ENCODE results near the gene SNTB2. TPM values are rescaled to one million over a fixed set of nuclear protein-coding genes. Genes with fewer than 3 reads are reported as not detected.
"Not testable (repeated sequence)": the region's sequence is repeated elsewhere in the genome, so short reads cannot be mapped to it uniquely, and the experiment has no call there.

The SNTB2 gene
- total RNA-seq, 1 experiment from 2014 or later: 4.8 TPM

DNA sequence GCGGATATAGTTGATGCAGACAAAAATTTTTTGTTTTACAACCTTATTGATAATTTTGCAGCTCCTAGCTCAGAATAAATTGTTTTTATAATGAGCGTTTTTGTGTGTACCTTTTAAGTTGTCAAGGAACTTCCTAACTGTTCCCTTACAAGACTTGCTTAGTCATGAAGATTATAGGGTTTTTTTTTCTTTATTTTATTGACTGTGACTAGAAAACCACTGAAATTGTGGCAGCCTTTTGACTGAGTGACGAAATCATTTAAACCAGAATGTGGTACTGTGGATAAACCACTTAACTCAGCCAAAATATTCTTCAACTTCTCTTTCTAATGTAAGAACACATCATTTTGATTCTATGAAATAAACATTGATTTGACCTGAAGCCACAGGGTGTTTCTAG is 83.4 kb downstream of the SNTB2 start:
- in situ Hi-C loops (cut with HindIII; ENCODE audit: low pct_unique_long_range_greater_than_20kb, low sequenced_read_pairs): no loop called here
- peak; percentile 11 for DNase-seq (ENCODE audit: low read depth)

- no peak for DNase-seq (ENCODE audit: low read depth)
- in situ Hi-C loops (cut with HindIII; ENCODE audit: low pct_unique_long_range_greater_than_20kb, low sequenced_read_pairs): no loop called here
Measured at GRCh38 chr16:69270831-69271230, 83.9 kb downstream of the SNTB2 start.

GRCh38 chr16:69273009-69273408 is 86.0 kb downstream of the SNTB2 start:
- in situ Hi-C loops (cut with HindIII; ENCODE audit: low pct_unique_long_range_greater_than_20kb, low sequenced_read_pairs): no loop called here
- no peak for DNase-seq (ENCODE audit: low read depth)

GRCh38 chr16:69274699-69275235 is 87.8 kb downstream of the SNTB2 start:
- in situ Hi-C loops (cut with HindIII; ENCODE audit: low pct_unique_long_range_greater_than_20kb, low sequenced_read_pairs): no loop called here
- DNase-seq (ENCODE audit: low read depth): no peak

DNA sequence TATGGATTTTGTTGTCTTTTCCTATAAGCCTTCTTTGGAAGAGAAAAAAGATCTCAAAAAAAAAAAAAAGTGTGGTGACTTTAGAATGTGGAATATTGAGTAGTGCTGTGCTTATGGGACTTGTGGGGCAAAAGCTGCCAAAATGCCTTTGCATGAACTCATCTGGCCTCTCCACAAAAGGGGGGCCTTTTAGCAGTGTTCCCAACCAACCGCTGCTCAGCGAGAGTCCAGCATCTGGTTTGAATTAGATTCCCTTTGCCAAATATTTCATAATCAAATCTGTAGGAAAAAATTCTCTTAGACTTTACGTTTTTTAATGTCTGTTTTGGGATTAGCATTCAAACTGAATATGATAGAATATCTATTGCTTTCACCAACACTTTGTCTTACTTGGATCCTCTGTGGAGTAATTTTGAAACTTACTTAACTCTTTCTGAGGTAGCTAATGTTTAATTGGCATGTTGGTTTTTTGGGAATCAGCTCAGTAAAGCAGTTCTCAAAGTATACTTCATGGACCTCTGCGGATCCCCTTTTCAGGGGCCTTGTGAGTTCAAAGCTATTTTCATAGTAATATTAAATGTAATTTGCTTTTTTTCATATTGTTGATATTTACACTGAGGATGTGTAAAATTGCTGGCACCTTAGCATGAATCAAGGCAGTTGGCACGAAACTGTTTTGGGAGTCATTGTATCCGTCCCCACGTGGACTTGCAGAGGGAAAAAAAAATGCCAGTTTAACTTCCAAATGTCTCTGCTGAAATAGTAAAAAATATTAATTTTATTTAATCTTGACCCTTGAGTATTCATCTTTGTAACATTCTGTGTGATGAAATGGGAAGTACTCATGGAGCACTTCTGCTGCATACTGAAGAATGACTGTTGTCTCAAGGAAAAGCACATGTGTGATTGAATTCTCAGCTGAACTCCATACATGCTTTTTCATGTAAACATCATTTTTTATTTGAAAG is 89.5 kb downstream of the SNTB2 start:
- in situ Hi-C loops (cut with HindIII; ENCODE audit: low pct_unique_long_range_greater_than_20kb, low sequenced_read_pairs): no loop called here
- DNase-seq (ENCODE audit: low read depth): no peak

DNA sequence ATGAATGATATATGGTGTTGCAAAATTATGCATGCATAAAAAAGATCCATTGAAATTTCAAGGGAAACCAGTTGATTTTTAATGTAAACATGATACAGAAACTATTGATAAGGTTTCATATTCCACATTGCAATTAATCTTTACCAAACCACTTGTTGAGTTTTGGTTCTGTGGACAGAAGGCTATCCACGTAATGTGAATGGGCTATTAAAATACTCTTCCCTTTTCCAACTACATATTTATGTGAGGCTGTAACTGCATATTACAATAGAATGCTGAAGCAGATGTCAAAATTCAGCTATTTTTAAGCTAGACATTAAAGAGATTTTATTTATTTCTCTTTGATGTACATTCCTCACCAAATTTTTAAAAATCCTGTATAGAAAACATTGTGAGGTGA is 90.4 kb downstream of the SNTB2 start:
- in situ Hi-C loops (cut with HindIII; ENCODE audit: low pct_unique_long_range_greater_than_20kb, low sequenced_read_pairs): no loop called here

GRCh38 chr16:69283851-69284250 is 96.9 kb downstream of the SNTB2 start:
- in situ Hi-C loops (cut with HindIII; ENCODE audit: low pct_unique_long_range_greater_than_20kb, low sequenced_read_pairs): no loop called here

More for the DNA sequence above, 90.4 kb downstream of the SNTB2 start:
- no peak for DNase-seq (ENCODE audit: low read depth)

DNA sequence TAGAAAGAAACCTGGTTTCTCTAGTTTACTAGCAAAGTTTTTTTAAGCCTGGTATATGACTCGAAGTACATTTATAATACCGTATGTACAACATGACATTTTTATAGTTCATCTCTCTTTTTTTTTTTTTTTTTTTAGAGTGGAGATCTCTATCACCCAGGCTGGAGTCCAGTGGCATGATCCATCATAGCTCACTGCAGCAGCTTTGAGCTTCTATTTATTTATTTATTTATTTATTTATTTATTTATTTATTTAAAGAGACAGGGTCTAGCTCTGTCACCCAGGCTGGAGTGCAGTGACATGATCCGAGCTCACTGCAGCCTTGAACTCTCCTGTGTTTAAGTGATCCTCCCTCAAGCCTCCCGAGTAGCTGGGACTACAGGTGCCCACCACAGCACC is 98.3 kb downstream of the SNTB2 start:
- in situ Hi-C loops (cut with HindIII; ENCODE audit: low pct_unique_long_range_greater_than_20kb, low sequenced_read_pairs): no loop called here
- DNase-seq (ENCODE audit: low read depth): no peak

More at GRCh38 chr16:69283851-69284250, 96.9 kb downstream of the SNTB2 start:
- no peak for DNase-seq (ENCODE audit: low read depth)

- in situ Hi-C loops (cut with HindIII; ENCODE audit: low pct_unique_long_range_greater_than_20kb, low sequenced_read_pairs): no loop called here
Measured at GRCh38 chr16:69286941-69287713, 100.2 kb downstream of the SNTB2 start.

GRCh38 chr16:69291657-69292056 is 104.7 kb downstream of the SNTB2 start:
- in situ Hi-C loops (cut with HindIII; ENCODE audit: low pct_unique_long_range_greater_than_20kb, low sequenced_read_pairs); DNase-seq (ENCODE audit: low read depth): not testable (repeated sequence)

More at GRCh38 chr16:69286941-69287713, 100.2 kb downstream of the SNTB2 start:
- DNase-seq (ENCODE audit: low read depth): peak; percentile 27

DNA sequence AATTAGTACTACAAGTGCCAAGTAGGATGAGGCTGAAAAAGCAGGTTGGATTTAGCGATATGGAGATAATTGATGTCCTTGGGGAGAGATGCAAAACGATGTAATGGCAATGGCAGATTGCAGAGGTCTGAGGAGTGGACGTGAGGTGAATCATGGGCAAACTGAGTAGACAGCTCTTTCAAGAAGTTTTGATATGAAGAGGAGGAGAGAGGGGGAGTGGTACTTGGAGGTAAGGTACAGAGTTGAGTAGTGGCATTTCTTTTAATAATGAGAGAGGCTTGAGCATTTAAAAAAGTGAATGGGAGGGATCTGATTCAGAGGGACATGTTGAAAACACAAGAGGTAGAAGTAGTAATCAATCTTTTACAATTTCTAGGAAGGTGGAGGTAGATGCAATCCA is 106.4 kb downstream of the SNTB2 start:
- DNase-seq (ENCODE audit: low read depth): no peak
- in situ Hi-C loops (cut with HindIII; ENCODE audit: low pct_unique_long_range_greater_than_20kb, low sequenced_read_pairs): no loop called here

DNA sequence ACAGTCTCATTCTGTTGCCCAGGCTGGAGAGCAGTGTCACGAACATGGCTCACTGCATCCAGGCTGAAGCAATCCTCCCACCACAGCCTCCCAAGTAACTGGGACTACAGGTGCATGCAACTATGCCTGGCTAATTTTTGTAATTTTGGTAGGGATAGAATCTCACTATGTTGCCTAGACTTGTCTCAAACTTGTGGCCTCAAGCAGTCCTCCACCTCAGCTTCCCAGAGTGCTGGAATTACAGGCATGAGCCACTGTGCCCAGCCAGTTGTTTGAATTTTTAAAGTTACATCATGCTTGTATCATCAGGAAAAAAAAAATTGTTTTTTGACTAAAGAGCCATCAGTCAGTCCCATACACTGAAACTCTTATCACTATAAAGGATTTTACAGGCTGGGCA is 107.1 kb downstream of the SNTB2 start:
- in situ Hi-C loops (cut with HindIII; ENCODE audit: low pct_unique_long_range_greater_than_20kb, low sequenced_read_pairs): no loop called here

DNA sequence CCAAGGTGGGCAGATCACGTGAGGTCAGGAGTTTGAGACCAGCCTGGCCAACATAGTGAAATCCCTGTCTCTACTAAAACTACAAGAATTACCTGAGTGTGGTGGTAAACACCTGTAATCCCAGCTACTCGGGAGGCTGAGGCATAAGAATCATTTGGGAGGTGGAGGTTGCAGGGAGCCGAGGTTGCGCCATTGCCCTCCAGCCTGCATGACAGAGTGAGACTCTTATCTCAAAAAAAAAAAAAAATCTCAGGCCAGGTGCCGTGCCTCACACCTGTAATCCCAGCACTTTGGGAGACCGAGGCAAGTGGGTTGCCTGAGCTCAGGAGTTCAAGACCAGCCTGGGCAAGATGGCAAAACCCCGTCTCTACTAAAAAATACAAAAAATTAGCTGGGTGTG is 109.8 kb downstream of the SNTB2 start:
- DNase-seq (ENCODE audit: low read depth); in situ Hi-C loops (cut with HindIII; ENCODE audit: low pct_unique_long_range_greater_than_20kb, low sequenced_read_pairs): not testable (repeated sequence)

More for the DNA sequence above, 107.1 kb downstream of the SNTB2 start:
- no peak for DNase-seq (ENCODE audit: low read depth)

- in situ Hi-C loops (cut with HindIII; ENCODE audit: low pct_unique_long_range_greater_than_20kb, low sequenced_read_pairs): no loop called here
- no peak for DNase-seq (ENCODE audit: low read depth)
Measured at GRCh38 chr16:69298261-69298660, 111.3 kb downstream of the SNTB2 start.

GRCh38 chr16:69301187-69301586 is 114.2 kb downstream of the SNTB2 start:
- DNase-seq (ENCODE audit: low read depth): no peak
- in situ Hi-C loops (cut with HindIII; ENCODE audit: low pct_unique_long_range_greater_than_20kb, low sequenced_read_pairs): no loop called here

GRCh38 chr16:69301861-69302260 is 114.9 kb downstream of the SNTB2 start:
- in situ Hi-C loops (cut with HindIII; ENCODE audit: low pct_unique_long_range_greater_than_20kb, low sequenced_read_pairs): no loop called here
- no peak for DNase-seq (ENCODE audit: low read depth)

DNA sequence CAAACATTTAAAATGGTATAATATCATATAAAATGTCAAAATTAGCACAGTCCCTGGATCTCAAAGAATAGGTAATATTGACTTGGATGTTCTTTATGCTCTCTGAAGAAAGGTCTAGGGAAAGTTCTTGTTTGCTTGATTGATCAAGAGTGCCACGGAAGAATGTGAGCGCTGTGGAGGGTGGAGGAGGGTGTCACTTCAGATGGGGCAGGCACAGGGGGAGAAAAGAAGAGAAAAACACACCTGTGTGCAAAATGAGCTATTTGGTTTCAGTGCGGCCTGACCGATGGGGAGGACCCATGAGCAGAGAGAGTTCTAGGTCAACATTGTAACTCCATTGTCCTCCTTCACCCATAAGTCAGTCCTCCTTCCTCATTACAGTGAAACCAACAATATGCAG is 115.3 kb downstream of the SNTB2 start:
- in situ Hi-C loops (cut with HindIII; ENCODE audit: low pct_unique_long_range_greater_than_20kb, low sequenced_read_pairs): no loop called here
- no peak for DNase-seq (ENCODE audit: low read depth)

- in situ Hi-C loops (cut with HindIII; ENCODE audit: low pct_unique_long_range_greater_than_20kb, low sequenced_read_pairs): no loop called here
- DNase-seq (ENCODE audit: low read depth): no peak
Measured at GRCh38 chr16:69306031-69306430, 119.1 kb downstream of the SNTB2 start.

DNA sequence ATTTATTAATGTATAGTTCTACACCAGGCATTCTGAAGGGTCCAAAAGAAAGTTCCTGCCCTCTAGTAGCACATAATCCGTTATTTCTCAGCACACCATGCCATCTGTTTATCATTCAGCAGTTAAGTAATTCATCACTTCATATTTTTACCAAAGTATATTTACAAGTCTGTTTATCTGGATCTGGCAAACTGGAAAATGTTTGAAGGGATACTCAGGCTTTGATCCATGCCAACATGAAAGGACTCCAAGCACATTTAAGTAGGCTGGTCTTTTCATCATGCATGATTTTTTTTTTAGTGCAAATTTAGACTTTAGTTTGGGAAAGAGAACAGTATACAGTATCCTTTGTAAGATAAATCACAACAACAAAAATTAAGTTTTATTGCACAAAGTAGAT is 120.1 kb downstream of the SNTB2 start:
- no peak for DNase-seq (ENCODE audit: low read depth)
- in situ Hi-C loops (cut with HindIII; ENCODE audit: low pct_unique_long_range_greater_than_20kb, low sequenced_read_pairs): no loop called here
